ENCODE results near the gene UBE4B. TPM values are rescaled to one million over a fixed set of nuclear protein-coding genes. Genes with fewer than 3 reads are reported as not detected.

The UBE4B gene
- total and polyA plus RNA-seq, 10 of the 15 experiments (the other 5 are each of a cell fraction or from before 2014, with no cell fraction given): 2.9 to 32.6 (median 20.7) TPM

GRCh38 chr1:10117132-10117531 lies 84.4 kb downstream of the UBE4B start:
- Histone ChIP-seq H3K79me2 (ENCODE audit: control insufficient read depth, insufficient read depth, low read length) (no peaks in the 10 kb centered on the region), H4K20me1 (ENCODE audit: control insufficient read depth, insufficient read depth) (no peaks in the 10 kb centered on the region), H3K9me3 (replicated peaks; ENCODE audit: control insufficient read depth, insufficient read depth, low read length) (no peaks in the 10 kb centered on the region), H3K4me1 (ENCODE audit: control insufficient read depth, insufficient read depth, low read length) (no peaks in the 10 kb centered on the region), H2AFZ (ENCODE audit: control insufficient read depth, low read depth, low read length) (no peak overlapping the region), H3K4me3 (no peak overlapping the region), H3K36me3 (ENCODE audit: control insufficient read depth in 2 of 2, insufficient read depth in 2 of 2, low read length in 1 of 2) (peaks cover 0 to 3% of the 10 kb centered on the region in 2 experiments; a peak in 3 of 4 replicates), H3K27ac (ENCODE audit: control insufficient read depth, insufficient read depth) (no peak overlapping the region), H3K9ac (ENCODE audit: control insufficient read depth, insufficient read depth, low read length) (no peak overlapping the region), H3K4me2 (ENCODE audit: control insufficient read depth, insufficient read depth) (no peak overlapping the region), H3K27me3 (replicated peaks in 1 of 2; ENCODE audit: control insufficient read depth in 2 of 2, insufficient read depth in 2 of 2, low read length in 1 of 2) (no peaks in the 10 kb centered on the region)
- RAD21 ChIA-PET (ENCODE audit: unreplicated experiment): no interaction called here
- intact Hi-C loops (cut with micrococcal nuclease; ENCODE audit: unreplicated experiment) (no loop called here), in situ Hi-C loops (cut with MboI) (no loop called here)
- WGBS (ENCODE audit: insufficient coverage, insufficient replicate concordance, low lambda C conversion rate, missing lambda C conversion rate): 95% methylated on average over 1 of the region's 1 CpG
- CTCF ChIA-PET: no interaction called here
- BruUV-seq (replicated peaks): no TSS peak
- FAIRE-seq (no peak), ATAC-seq (no peak), DNase-seq (ENCODE audit: low read depth, low spot score) (no peak)
- SMC1A ChIA-PET (ENCODE audit: uncharacterized antibody, unreplicated experiment): no interaction called here
- TF ChIP-seq GABPA (IDR thresholded peaks at IDR 0.05; ENCODE audit: low read depth): no peak
- no peak for TF ChIP-seq HDAC2 (IDR thresholded peaks at IDR 0.05)
- TF ChIP-seq SRF (IDR thresholded peaks at IDR 0.05; ENCODE audit: low read depth in 2 of 2, low read length in 2 of 2): no peak
- no peak for TF ChIP-seq JUND (IDR thresholded peaks at IDR 0.05; ENCODE audit: low read depth, low read length)
- TF ChIP-seq JUNB (IDR thresholded peaks at IDR 0.05): no peak
- TF ChIP-seq KDM1A (IDR thresholded peaks at IDR 0.05; ENCODE audit: borderline replicate concordance): no peak
- TF ChIP-seq HCFC1 (IDR thresholded peaks at IDR 0.05; ENCODE audit: low read length): no peak
- TF ChIP-seq POLR2AphosphoS5 (IDR thresholded peaks at IDR 0.05; ENCODE audit: low read length): no peak
- TF ChIP-seq PAX5 (IDR thresholded peaks at IDR 0.05; ENCODE audit: borderline replicate concordance, low read depth, low read length): no peak
- no peak for TF ChIP-seq ZNF622 (IDR thresholded peaks at IDR 0.05)
- TF ChIP-seq ETV6 (conservative IDR thresholded peaks at IDR 0.05 in 1 of 2, IDR thresholded peaks at IDR 0.05 in 1 of 2; ENCODE audit: borderline replicate concordance in 1 of 2, low read depth in 1 of 2): no peak
- TF ChIP-seq RAD21 (IDR thresholded peaks at IDR 0.05; ENCODE audit: insufficient read depth, low read depth, low read length): no peak
- TF ChIP-seq SREBF1 (IDR thresholded peaks at IDR 0.05; ENCODE audit: low read length): no peak
- POLR2A ChIA-PET: no interaction called here
